GM12878 (cell line): ENCODE results near the gene RBAK. TPM values are rescaled to one million over a fixed set of nuclear protein-coding genes. Genes with fewer than 3 reads are reported as not detected.

Experiments
- ATAC-seq: fragments of 200-7000 bp; cut with Tn5 transposase; 3 replicates; pipeline ENCODE4 v1.9.1; 2020; ENCODE audit warnings: mild to moderate bottlenecking, moderate library complexity
- BruUV-seq: library from RNA; stranded (reverse); fragments of 400-500 nt; replicated peaks from 2 replicates; lab custom pipeline; 2021; lab: Mats Ljungman, UMichigan
- CTCF ChIA-PET: fragments of 300-600 bp; sonication (Branson Sonifier 250); formaldehyde crosslinking; extraction: SDS; loops from one replicate; lab custom pipeline; 2021; ENCODE audit warnings: inconsistent platforms; lab: Yijun Ruan, JAX
- POLR2A ChIA-PET: fragments of 350-600 bp; formaldehyde crosslinking; extraction: SDS; loops from one replicate; lab custom pipeline; 2021; ENCODE audit warnings: inconsistent platforms; lab: Charles Lee
- RAD21 ChIA-PET: fragments of 300-600 bp; sonication (Branson Sonifier 250); formaldehyde crosslinking; loops from one replicate; lab custom pipeline; 2023; ENCODE audit warnings: antibody characterized with exemption; ENCODE audit not compliant: unreplicated experiment; lab: Charles Lee
- SMC1A ChIA-PET: fragments of 300-600 bp; sonication (Branson Sonifier 250); formaldehyde crosslinking; loops from one replicate; lab custom pipeline; 2023; ENCODE audit not compliant: unreplicated experiment, uncharacterized antibody; lab: Charles Lee
- DNase-seq: peaks from one replicate; pipeline ENCODE4 v3.0.0-alpha.2; 2011; ENCODE audit warnings: low read depth, low spot score
- FAIRE-seq: peaks from 3 replicates; lab custom pipeline; 2011; peaks lifted over from hg19 to GRCh38; lab: Jason Lieb, UNC
- H2AFZ ChIP-seq: 2 replicates; pipeline ENCODE4 v1.6.0; 2011; ENCODE audit warnings: low read depth, low read length, control low read depth; ENCODE audit not compliant: control insufficient read depth
- H3K27ac ChIP-seq: 2 replicates; pipeline ENCODE4 v1.5.1; 2011; ENCODE audit warnings: control low read depth; ENCODE audit not compliant: control insufficient read depth, insufficient read depth
- H3K27me3 ChIP-seq, 2 experiments: replicated peaks in 1 of 2; 2 replicates each; pipeline versions ENCODE4 v1.6.0 to v1.6.1; 2011; ENCODE audit warnings: low read length in 1 of 2; ENCODE audit not compliant: control insufficient read depth in 2 of 2, insufficient read depth in 2 of 2
- H3K36me3 ChIP-seq, 2 experiments: 2 replicates each; pipeline ENCODE4 v1.5.1; 2011; ENCODE audit warnings: low read length in 1 of 2; ENCODE audit not compliant: control insufficient read depth in 2 of 2, insufficient read depth in 2 of 2
- H3K4me1 ChIP-seq: 2 replicates; pipeline ENCODE4 v1.6.1; 2011; ENCODE audit warnings: mild to moderate bottlenecking, low read length, moderate library complexity, mixed read lengths; ENCODE audit not compliant: control insufficient read depth, insufficient read depth
- H3K4me2 ChIP-seq: 2 replicates; pipeline ENCODE4 v1.6.0; 2011; ENCODE audit warnings: control low read depth; ENCODE audit not compliant: control insufficient read depth, insufficient read depth
- H3K4me3 ChIP-seq: fragments of 200-600 bp; sonication (generic); 2 replicates; pipeline ENCODE4 v1.5.1; 2016
- H3K79me2 ChIP-seq: 2 replicates; pipeline ENCODE4 v1.6.0; 2011; ENCODE audit warnings: low read length; ENCODE audit not compliant: control insufficient read depth, insufficient read depth
- H3K9ac ChIP-seq: 2 replicates; pipeline ENCODE4 v1.8.0; 2011; ENCODE audit warnings: low read length, control low read depth, mixed read lengths; ENCODE audit not compliant: control insufficient read depth, insufficient read depth
- H3K9me3 ChIP-seq: replicated peaks from 3 replicates; pipeline ENCODE4 v1.5.1; 2011; ENCODE audit warnings: mild to moderate bottlenecking, low read length; ENCODE audit not compliant: control insufficient read depth, insufficient read depth
- H4K20me1 ChIP-seq: 2 replicates; pipeline ENCODE4 v1.6.0; 2011; ENCODE audit not compliant: control insufficient read depth, insufficient read depth
- FOXM1 ChIP-seq: IDR thresholded peaks from 2 replicates; pipeline ENCODE4 v1.6.1; 2012; ENCODE audit warnings: low read depth, mild to moderate bottlenecking, inconsistent platforms, low read length, moderate library complexity
- NR2C1 ChIP-seq: fragments of 450-650 bp; IDR thresholded peaks from 2 replicates; pipeline ENCODE4 v1.6.1; 2017; ENCODE audit warnings: antibody characterized with exemption, mild to moderate bottlenecking, moderate library complexity
- NR2C2 ChIP-seq: IDR thresholded peaks from 2 replicates; pipeline ENCODE4 v1.6.1; 2011; ENCODE audit warnings: borderline replicate concordance, low read depth; ENCODE audit not compliant: control insufficient read depth, insufficient read length
- PML ChIP-seq: IDR thresholded peaks from 2 replicates; pipeline ENCODE4 v1.6.1; 2012; ENCODE audit warnings: low read length, inconsistent platforms
- POU2F2 ChIP-seq: IDR thresholded peaks from 3 replicates; pipeline ENCODE4 v1.6.1; 2011; ENCODE audit warnings: low read depth, mild to moderate bottlenecking, low read length, borderline replicate concordance
- RELA ChIP-seq: fragments of 450-650 bp; IDR thresholded peaks from 2 replicates; pipeline ENCODE4 v1.8.0; 2014; ENCODE audit warnings: borderline replicate concordance; ENCODE audit not compliant: partially characterized antibody
- SMC3 ChIP-seq: IDR thresholded peaks from 2 replicates; pipeline ENCODE4 v1.6.1; 2011; ENCODE audit warnings: low read length, improper control_type of control experiment, borderline replicate concordance
- SPI1 ChIP-seq: IDR thresholded peaks from 2 replicates; pipeline ENCODE4 v1.6.1; 2011; ENCODE audit warnings: low read depth, mild to moderate bottlenecking, low read length, moderate library complexity, borderline replicate concordance; ENCODE audit not compliant: insufficient read depth
- ZNF207 ChIP-seq: fragments of 450-650 bp; IDR thresholded peaks from 2 replicates; pipeline ENCODE4 v1.6.1; 2014; ENCODE audit warnings: antibody characterized with exemption, mild to moderate bottlenecking, borderline replicate concordance
- ZNF217 ChIP-seq: fragments of 450-650 bp; IDR thresholded peaks from 2 replicates; pipeline ENCODE4 v1.6.1; 2017; ENCODE audit warnings: antibody characterized with exemption, mild to moderate bottlenecking
- WGBS: methylation state at CpG from one replicate; pipeline ENCODE4 v1.1.6; 2016; ENCODE audit warnings: low lambda C conversion rate; ENCODE audit not compliant: insufficient replicate concordance, insufficient coverage; ENCODE audit errors: missing lambda C conversion rate; 5-methylcytosine and 5-hydroxymethylcytosine counted together
- in situ Hi-C: fragments of 300-500 bp; cut with MboI; formaldehyde crosslinking; loops from 9 replicates; pipeline ENCODE4 v1.14.3; 2018; ENCODE audit warnings: mixed read lengths
- intact Hi-C: fragments of 100-400 bp; cut with micrococcal nuclease; formaldehyde crosslinking; loops from one replicate; pipeline ENCODE4 v1.14.2; 2022; ENCODE audit not compliant: unreplicated experiment
- polyA plus RNA-seq, 11 experiments: library from polyadenylated mRNA; depleted of rRNA in 4 of 11; unstranded in 6 of 11; stranded (reverse) in 5 of 11; fragments of >200 nt; fragmentation: Nextera tagmentation in 4 of 11; fragmentation: Illumina TruSeq in 1 of 11; extraction: Ambion mirVana in 4 of 11; extraction: Trizol in 1 of 11; gene quantifications; 1 replicate in 1 of 11; 2 replicates in 10 of 11; pipeline versions ENCODE4 v1.2.1 to v1.2.3, GENCODE V29; 2011 to 2016; ENCODE audit warnings: inconsistent platforms in 2 of 11, missing spikeins in 2 of 11, low read depth in 1 of 11
- total RNA-seq, 4 experiments: library from RNA; depleted of rRNA in 3 of 4; stranded (reverse); fragments of >200 nt in 3 of 4; fragmentation: Illumina TruSeq in 1 of 4; extraction: Trizol in 1 of 4; gene quantifications; 2 replicates each; pipeline versions ENCODE4 v1.2.1 to v1.2.3, GENCODE V29; 2013 to 2021
- TF ChIP-seq, protein P1 (sequence below): fragments of 450-650 bp; IDR thresholded peaks from 2 replicates; pipeline ENCODE4 v1.6.1; 2017; ENCODE audit warnings: low read depth, mild to moderate bottlenecking, moderate library complexity

Gene RBAK
- total and polyA plus RNA-seq, 10 of the 15 experiments (the other 5 are each of a cell fraction or from before 2014, with no cell fraction given) = 1.9 to 10.2 (median 5.9) TPM

- TF ChIP-seq POU2F2 = no peak
- no peak for TF ChIP-seq RELA
- TF ChIP-seq SPI1 = no peak
- no peak for TF ChIP-seq FOXM1
- TF ChIP-seq, protein P1, sequence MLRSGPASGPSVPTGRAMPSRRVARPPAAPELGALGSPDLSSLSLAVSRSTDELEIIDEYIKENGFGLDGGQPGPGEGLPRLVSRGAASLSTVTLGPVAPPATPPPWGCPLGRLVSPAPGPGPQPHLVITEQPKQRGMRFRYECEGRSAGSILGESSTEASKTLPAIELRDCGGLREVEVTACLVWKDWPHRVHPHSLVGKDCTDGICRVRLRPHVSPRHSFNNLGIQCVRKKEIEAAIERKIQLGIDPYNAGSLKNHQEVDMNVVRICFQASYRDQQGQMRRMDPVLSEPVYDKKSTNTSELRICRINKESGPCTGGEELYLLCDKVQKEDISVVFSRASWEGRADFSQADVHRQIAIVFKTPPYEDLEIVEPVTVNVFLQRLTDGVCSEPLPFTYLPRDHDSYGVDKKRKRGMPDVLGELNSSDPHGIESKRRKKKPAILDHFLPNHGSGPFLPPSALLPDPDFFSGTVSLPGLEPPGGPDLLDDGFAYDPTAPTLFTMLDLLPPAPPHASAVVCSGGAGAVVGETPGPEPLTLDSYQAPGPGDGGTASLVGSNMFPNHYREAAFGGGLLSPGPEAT = peak; percentile 33; the same call in 1 of the 2 replicates
- TF ChIP-seq NR2C2 = no peak
- peak; percentile 84; the same call in 1 of the 2 replicates for TF ChIP-seq ZNF217
- no peak for TF ChIP-seq NR2C1
- TF ChIP-seq ZNF207 = no peak
These were observed 18.9 kb downstream of the RBAK start (continued) for GRCh38 chr7:5064391-5065106.

DNA sequence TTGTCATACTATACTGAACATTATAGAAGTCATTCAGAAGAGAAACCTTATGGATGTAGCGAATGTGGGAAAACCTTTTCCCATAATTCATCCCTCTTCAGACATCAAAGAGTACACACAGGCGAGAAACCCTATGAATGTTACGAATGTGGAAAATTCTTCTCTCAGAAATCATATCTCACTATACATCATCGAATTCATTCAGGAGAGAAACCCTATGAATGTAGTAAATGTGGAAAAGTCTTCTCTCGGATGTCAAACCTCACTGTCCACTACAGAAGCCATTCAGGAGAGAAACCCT lies 19.4 kb downstream of the RBAK start:
- ATAC-seq (no peak), DNase-seq (no peak), FAIRE-seq (no peak)
- BruUV-seq = no TSS peak
- Histone ChIP-seq H4K20me1 (no peaks in the 10 kb centered on the region), H2AFZ (no peak overlapping the region), H3K27ac (no peak overlapping the region), H3K4me3 (no peak overlapping the region), H3K9ac (no peak overlapping the region), H3K4me2 (no peak overlapping the region), H3K79me2 (no peaks in the 10 kb centered on the region), H3K4me1 (no peaks in the 10 kb centered on the region), H3K27me3 (no peaks in the 10 kb centered on the region), H3K36me3 (peaks cover 7 to 30% of the 10 kb centered on the region in 2 experiments), H3K9me3 (peaks cover 52% of the 10 kb centered on the region)
- ChIA-PET RAD21 (no interaction called here), CTCF (no interaction called here), SMC1A (no interaction called here), POLR2A (no interaction called here)
- TF ChIP-seq ZNF217 (0 out of 2 replicates have a peak, but pooled peaks have one; percentile 16), PML (0 out of 2 replicates have a peak, but pooled peaks have one; percentile 11), SMC3 (no peak)
- WGBS = 98% methylated on average over 5 of the region's 5 CpGs
- in situ Hi-C loops = loop anchor here (10.0 kb wide), 1 partner anchor 1630 kb away; no protein-coding TSS in a partner anchor
- intact Hi-C loops = no loop called here
